ENCODE results near the gene MID1.

MID1 gene

GRCh38 chrX:10474510-10474909 lies 145.9 kb downstream of the MID1 start:
- H3K9ac ChIP-seq (ENCODE audit: low read depth, low read length): no peak overlapping the region
- peaks cover 39% of the 10 kb centered on the region for H3K36me3 ChIP-seq (ENCODE audit: insufficient read depth, low read length)
- H3K4me1 ChIP-seq (ENCODE audit: insufficient read depth, low read length): no peaks in the 10 kb centered on the region
- no peaks in the 10 kb centered on the region for H3K9me3 ChIP-seq (ENCODE audit: control insufficient read depth, insufficient read depth, low read length)

GRCh38 chrX:10471418-10471817 lies 149.0 kb downstream of the MID1 start:
- no peaks in the 10 kb centered on the region for H3K9me3 ChIP-seq (ENCODE audit: control insufficient read depth, insufficient read depth, low read length)
- peaks cover 43% of the 10 kb centered on the region for H3K36me3 ChIP-seq (ENCODE audit: insufficient read depth, low read length)
- H3K9ac ChIP-seq (ENCODE audit: low read depth, low read length): no peak overlapping the region
- H3K4me1 ChIP-seq (ENCODE audit: insufficient read depth, low read length): no peaks in the 10 kb centered on the region

GRCh38 chrX:10470009-10470408 lies 150.4 kb downstream of the MID1 start:
- Histone ChIP-seq H3K9me3 (ENCODE audit: control insufficient read depth, insufficient read depth, low read length) (no peaks in the 10 kb centered on the region), H3K9ac (ENCODE audit: low read depth, low read length) (no peak overlapping the region), H3K36me3 (ENCODE audit: insufficient read depth, low read length) (peaks cover 45% of the 10 kb centered on the region), H3K4me1 (ENCODE audit: insufficient read depth, low read length) (no peaks in the 10 kb centered on the region)

GRCh38 chrX:10467793-10468192 lies 152.6 kb downstream of the MID1 start:
- no peak overlapping the region for H3K9ac ChIP-seq (ENCODE audit: low read depth, low read length)
- H3K36me3 ChIP-seq (ENCODE audit: insufficient read depth, low read length): peaks cover 36% of the 10 kb centered on the region
- H3K9me3 ChIP-seq (ENCODE audit: control insufficient read depth, insufficient read depth, low read length): no peaks in the 10 kb centered on the region
- H3K4me1 ChIP-seq (ENCODE audit: insufficient read depth, low read length): peaks cover 12% of the 10 kb centered on the region

- peaks cover 24% of the 10 kb centered on the region for H3K36me3 ChIP-seq (ENCODE audit: insufficient read depth, low read length)
- H3K9me3 ChIP-seq (ENCODE audit: control insufficient read depth, insufficient read depth, low read length): no peaks in the 10 kb centered on the region
- H3K9ac ChIP-seq (ENCODE audit: low read depth, low read length): no peak overlapping the region
- H3K4me1 ChIP-seq (ENCODE audit: insufficient read depth, low read length): peaks cover 24% of the 10 kb centered on the region
These were observed 155.1 kb downstream of the MID1 start for GRCh38 chrX:10465254-10465653.

- Histone ChIP-seq H3K4me1 (ENCODE audit: insufficient read depth, low read length) (peaks cover 7% of the 10 kb centered on the region; the same call in 1 of the 2 replicates), H3K9me3 (ENCODE audit: control insufficient read depth, insufficient read depth, low read length) (peaks cover 3% of the 10 kb centered on the region; the same call in 1 of the 2 replicates), H3K36me3 (ENCODE audit: insufficient read depth, low read length) (peaks cover 39% of the 10 kb centered on the region), H3K9ac (ENCODE audit: low read depth, low read length) (no peak overlapping the region)
These were observed 163.3 kb downstream of the MID1 start for GRCh38 chrX:10457092-10457491.

GRCh38 chrX:10453945-10454344 lies 166.4 kb downstream of the MID1 start:
- Histone ChIP-seq H3K9ac (ENCODE audit: low read depth, low read length) (no peak overlapping the region), H3K9me3 (ENCODE audit: control insufficient read depth, insufficient read depth, low read length) (peaks cover 3% of the 10 kb centered on the region; the same call in 1 of the 2 replicates), H3K4me1 (ENCODE audit: insufficient read depth, low read length) (no peaks in the 10 kb centered on the region), H3K36me3 (ENCODE audit: insufficient read depth, low read length) (peaks cover 48% of the 10 kb centered on the region)

- Histone ChIP-seq H3K36me3 (ENCODE audit: insufficient read depth, low read length) (peaks cover 37% of the 10 kb centered on the region), H3K9ac (ENCODE audit: low read depth, low read length) (no peak overlapping the region), H3K9me3 (ENCODE audit: control insufficient read depth, insufficient read depth, low read length) (peaks cover 3% of the 10 kb centered on the region; the same call in 1 of the 2 replicates), H3K4me1 (ENCODE audit: insufficient read depth, low read length) (no peaks in the 10 kb centered on the region)
These were observed 169.4 kb downstream of the MID1 start for GRCh38 chrX:10450959-10451355.

- peaks cover 37% of the 10 kb centered on the region for H3K36me3 ChIP-seq (ENCODE audit: insufficient read depth, low read length)
These were observed 170.0 kb downstream of the MID1 start for GRCh38 chrX:10450229-10450958.

GRCh38 chrX:10447564-10448214 lies 172.7 kb downstream of the MID1 start:
- Histone ChIP-seq H3K9ac (ENCODE audit: low read depth, low read length) (no peak overlapping the region), H3K4me1 (ENCODE audit: insufficient read depth, low read length) (no peaks in the 10 kb centered on the region), H3K9me3 (ENCODE audit: control insufficient read depth, insufficient read depth, low read length) (no peaks in the 10 kb centered on the region), H3K36me3 (ENCODE audit: insufficient read depth, low read length) (peaks cover 20% of the 10 kb centered on the region)

More at GRCh38 chrX:10450229-10450958, 170.0 kb downstream of the MID1 start:
- Histone ChIP-seq H3K9me3 (ENCODE audit: control insufficient read depth, insufficient read depth, low read length) (peaks cover 3% of the 10 kb centered on the region; the same call in 1 of the 2 replicates), H3K4me1 (ENCODE audit: insufficient read depth, low read length) (no peaks in the 10 kb centered on the region), H3K9ac (ENCODE audit: low read depth, low read length) (no peak overlapping the region)

- no peaks in the 10 kb centered on the region for H3K4me1 ChIP-seq (ENCODE audit: insufficient read depth, low read length)
- H3K9ac ChIP-seq (ENCODE audit: low read depth, low read length): no peak overlapping the region
- H3K36me3 ChIP-seq (ENCODE audit: insufficient read depth, low read length): peaks cover 7% of the 10 kb centered on the region
- no peaks in the 10 kb centered on the region for H3K9me3 ChIP-seq (ENCODE audit: control insufficient read depth, insufficient read depth, low read length)
These were observed 176.2 kb downstream of the MID1 start for GRCh38 chrX:10444204-10444603.

- H3K9ac ChIP-seq (ENCODE audit: low read depth, low read length): no peak overlapping the region
- H3K36me3 ChIP-seq (ENCODE audit: insufficient read depth, low read length): no peaks in the 10 kb centered on the region
- no peaks in the 10 kb centered on the region for H3K9me3 ChIP-seq (ENCODE audit: control insufficient read depth, insufficient read depth, low read length)
- no peaks in the 10 kb centered on the region for H3K4me1 ChIP-seq (ENCODE audit: insufficient read depth, low read length)
These were observed 178.9 kb downstream of the MID1 start for GRCh38 chrX:10441464-10441863.

- H3K36me3 ChIP-seq (ENCODE audit: insufficient read depth, low read length): no peaks in the 10 kb centered on the region
- H3K9ac ChIP-seq (ENCODE audit: low read depth, low read length): no peak overlapping the region
- H3K9me3 ChIP-seq (ENCODE audit: control insufficient read depth, insufficient read depth, low read length): no peaks in the 10 kb centered on the region
- no peaks in the 10 kb centered on the region for H3K4me1 ChIP-seq (ENCODE audit: insufficient read depth, low read length)
These were observed 187.0 kb downstream of the MID1 start for GRCh38 chrX:10433296-10433965.

GRCh38 chrX:10429908-10430307 lies 190.5 kb downstream of the MID1 start:
- Histone ChIP-seq H3K4me1 (ENCODE audit: insufficient read depth, low read length) (no peaks in the 10 kb centered on the region), H3K9ac (ENCODE audit: low read depth, low read length) (no peak overlapping the region), H3K9me3 (ENCODE audit: control insufficient read depth, insufficient read depth, low read length) (no peaks in the 10 kb centered on the region), H3K36me3 (ENCODE audit: insufficient read depth, low read length) (no peaks in the 10 kb centered on the region)

All from ES-I3 (cell line).